Ovary (tissue), 9 donors: ENCODE data around the gene ZNF80. TPM values are rescaled to one million over a fixed set of nuclear protein-coding genes. Genes with fewer than 3 reads are reported as not detected.

Source experiments
- DNase-seq, 5 donors: peaks; one replicate each; pipeline ENCODE4 v3.0.0-alpha.2; 2019 to 2020
- H3K27ac ChIP-seq, 2 donors: fragments of 200-600 bp; one replicate each; pipeline versions ENCODE4 v1.5.1 to v1.8.0; 2019 to 2022
- H3K27me3 ChIP-seq: fragments of 200-600 bp; one replicate; pipeline ENCODE4 v1.8.0; 2022
- H3K36me3 ChIP-seq: fragments of 200-600 bp; sonication (generic); one replicate; pipeline ENCODE4 v1.5.1; 2019
- H3K4me1 ChIP-seq: one replicate; pipeline ENCODE4 v1.8.1; 2013; ENCODE audit warnings: mild to moderate bottlenecking, moderate library complexity; ENCODE audit not compliant: insufficient read depth
- H3K4me3 ChIP-seq: fragments of 200-600 bp; sonication (generic); one replicate; pipeline ENCODE4 v1.5.1; 2017
- H3K9me3 ChIP-seq, 2 donors: fragments of 200-600 bp in 1 of 2; sonication (generic) in 1 of 2; one replicate each; pipeline versions ENCODE4 v1.5.1 to v1.8.1; 2013 to 2019; ENCODE audit warnings: mild to moderate bottlenecking in 1 of 2, moderate library complexity in 1 of 2
- CTCF ChIP-seq, 3 donors: fragments of 450-650 bp in 2 of 3; fragments of 200-600 bp in 1 of 3; IDR thresholded peaks; one replicate each; pipeline versions ENCODE4 v1.5.1 to v1.8.0; 2016 to 2022; ENCODE audit warnings: antibody characterized with exemption in 3 of 3, mild to moderate bottlenecking in 1 of 3
- EP300 ChIP-seq: sonication (generic); formaldehyde crosslinking; IDR thresholded peaks from one replicate; pipeline ENCODE4 v1.6.1; 2017; ENCODE audit warnings: antibody characterized with exemption
- POLR2A ChIP-seq: fragments of 450-650 bp; IDR thresholded peaks from one replicate; pipeline ENCODE4 v1.6.1; 2017; ENCODE audit warnings: antibody characterized with exemption, mild to moderate bottlenecking, moderate library complexity
- intact Hi-C, 4 donors: fragments of 100-400 bp; cut with DNase I; formaldehyde crosslinking; loops; one replicate each; pipeline versions ENCODE4 v1.11.0 to v1.15.1; 2022 to 2023
- polyA plus RNA-seq, 2 donors: library from polyadenylated mRNA; stranded (reverse); fragments of 200-250 nt in 1 of 2; fragments of 350-450 nt in 1 of 2; fragmentation: Illumina TruSeq in 1 of 2; extraction: RNeasy Lipid Tissue Mini Kit (QIAGEN cat#74804) in 1 of 2; gene quantifications; one replicate each; pipeline ENCODE4 v1.2.3, GENCODE V29; 2013 to 2014
- total RNA-seq, 7 donors: library from RNA; depleted of rRNA in 2 of 7; stranded (reverse); fragments of >200 nt in 2 of 7; fragmentation: NEBNext Ultra II Directional in 3 of 7; extraction: Animal tissue kit (Norgen Biotek cat#: 25700) in 3 of 7; gene quantifications; one replicate each; pipeline versions ENCODE4 v1.1.0 to v1.2.4, GENCODE V29; 2016 to 2023
- donor health status: DM: no; HTN: no; CAD: no; lungs with moderate emphysema.
- donor health status: DM: no; HTN: no; CAD: no.
- donor health status: Bipolar disorder and iron deficiency.
- donor health status: DM: yes; HTN: yes; CAD: no.
- donor health status: DM: no; HTN: no; CAD: no.
- donor health status: DM: yes; HTN: yes; CAD: no.

The ZNF80 gene
- total and polyA plus RNA-seq, 9 donors, result 0.02 to 0.12 TPM; not detected in 7

GRCh38 chr3:114192136-114192535, 45.2 kb downstream of the ZNF80 start:
- intact Hi-C loops, result no loop called here

GRCh38 chr3:114186501-114186900, 50.9 kb downstream of the ZNF80 start:
- Histone ChIP-seq H3K4me1 (no peaks in the 10 kb centered on the region), H3K27me3 (no peaks in the 10 kb centered on the region), H3K36me3 (no peaks in the 10 kb centered on the region), H3K4me3 (no peak overlapping the region), H3K27ac (no peak overlapping the region), H3K9me3 (no peaks in the 10 kb centered on the region)
- no peak for TF ChIP-seq POLR2A
- DNase-seq, result no peak
- intact Hi-C loops, result no loop called here

More at GRCh38 chr3:114192136-114192535, 45.2 kb downstream of the ZNF80 start:
- no peak overlapping the region for H3K27ac ChIP-seq
- H3K36me3 ChIP-seq, result no peaks in the 10 kb centered on the region
- DNase-seq, result no peak
- TF ChIP-seq CTCF (IDR thresholded peaks at IDR 0.05), result no peak
- TF ChIP-seq POLR2A, result no peak
- no peak for TF ChIP-seq EP300
- H3K27me3 ChIP-seq, result no peaks in the 10 kb centered on the region
- no peaks in the 10 kb centered on the region for H3K4me1 ChIP-seq
- H3K9me3 ChIP-seq, result no peaks in the 10 kb centered on the region
- no peak overlapping the region for H3K4me3 ChIP-seq

Other genes with a start within 250 kb of the ZNF80 start
- gene CCDC191, start 181.1 kb downstream of the ZNF80 start, total RNA-seq, result 10 to 100 TPM in 1 of 7 donors, 1 to 10 TPM in 6; 4.6 to 15.0 (median 5.8) TPM
- gene CCDC191, start 181.1 kb downstream of the ZNF80 start, polyA plus RNA-seq, result 1 to 10 TPM; 3.1 to 4.9 TPM
- gene QTRT2, start 180.8 kb downstream of the ZNF80 start, total RNA-seq, result 10 to 100 TPM; 13.0 to 32.6 (median 20.8) TPM
- gene QTRT2, start 180.8 kb downstream of the ZNF80 start, polyA plus RNA-seq, result 10 to 100 TPM in 1 of 2 donors, 1 to 10 TPM in 1; 6.4 to 15.4 TPM
- gene DRD3, start 58.5 kb downstream of the ZNF80 start, total RNA-seq, result not detected
- not detected for gene DRD3, start 58.5 kb downstream of the ZNF80 start, polyA plus RNA-seq
- under 1 TPM in 3 of 7 donors, not detected in 4; 0.12 to 0.35 (median 0.28) TPM for gene TIGIT, start 56.5 kb upstream of the ZNF80 start, total RNA-seq
- gene TIGIT, start 56.5 kb upstream of the ZNF80 start, polyA plus RNA-seq, result under 1 TPM; 0.07 to 1.00 TPM